ENCODE results near the gene UNC5C.

UNC5C gene

GRCh38 chr4:95548738-95549245 lies at the start of gene UNC5C:
UNC5C (minus strand) TSS chr4:95548973.
- DNase-seq, result no peak

- no peak for DNase-seq
Observed at GRCh38 chr4:95596676-95597075, 47.9 kb upstream of the UNC5C start.

- DNase-seq, result no peak
Observed at GRCh38 chr4:95594629-95595028, 45.9 kb upstream of the UNC5C start.

- DNase-seq, result no peak
Observed at GRCh38 chr4:95594013-95594412, 45.2 kb upstream of the UNC5C start.

- DNase-seq, result no peak
Observed at GRCh38 chr4:95591278-95591677, 42.5 kb upstream of the UNC5C start.

GRCh38 chr4:95590615-95591014 lies 41.8 kb upstream of the UNC5C start:
- DNase-seq, result no peak

- DNase-seq, result no peak
Observed at GRCh38 chr4:95585016-95585695, 36.4 kb upstream of the UNC5C start.

GRCh38 chr4:95580226-95580625 lies 31.5 kb upstream of the UNC5C start:
- DNase-seq, result no peak

- DNase-seq, result no peak
Observed at GRCh38 chr4:95572304-95572991, 23.7 kb upstream of the UNC5C start.

GRCh38 chr4:95571577-95571976 lies 22.8 kb upstream of the UNC5C start:
- no peak for DNase-seq

GRCh38 chr4:95563638-95564337 lies 15.0 kb upstream of the UNC5C start:
- no peak for DNase-seq

- no peak for DNase-seq
Observed at GRCh38 chr4:95560774-95561173, 12.0 kb upstream of the UNC5C start.

- no peak for DNase-seq
Observed at GRCh38 chr4:95556207-95556859, 7.6 kb upstream of the UNC5C start.

- DNase-seq, result no peak
Observed at GRCh38 chr4:95552942-95553550, 4.3 kb upstream of the UNC5C start.

GRCh38 chr4:95551653-95552052 lies 2.9 kb upstream of the UNC5C start:
- DNase-seq, result no peak

GRCh38 chr4:95550115-95550987 lies 1.6 kb upstream of the UNC5C start:
- no peak for DNase-seq

GRCh38 chr4:95549246-95550114 lies 707 bp upstream of the UNC5C start:
- DNase-seq, result no peak

GRCh38 chr4:95547715-95548471 lies 880 bp downstream of the UNC5C start:
- no peak for DNase-seq

GRCh38 chr4:95546866-95547714 lies 1.7 kb downstream of the UNC5C start:
- no peak for DNase-seq

Data from activated CD8-positive, alpha-beta memory T cell treated with anti-CD3 and anti-CD28 coated beads, Interleukin-2, amount 50 U/mL, for 4 hours (primary cell).